ENCODE results near the gene TYW3. TPM values are rescaled to one million over a fixed set of nuclear protein-coding genes. Genes with fewer than 3 reads are reported as not detected.
"Not testable (repeated sequence)": the region's sequence is repeated elsewhere in the genome, so short reads cannot be mapped to it uniquely, and the experiment has no call there.

Gene TYW3
- total and polyA plus RNA-seq, 12 donors, result 9.7 to 50.2 (median 22.4) TPM

DNA sequence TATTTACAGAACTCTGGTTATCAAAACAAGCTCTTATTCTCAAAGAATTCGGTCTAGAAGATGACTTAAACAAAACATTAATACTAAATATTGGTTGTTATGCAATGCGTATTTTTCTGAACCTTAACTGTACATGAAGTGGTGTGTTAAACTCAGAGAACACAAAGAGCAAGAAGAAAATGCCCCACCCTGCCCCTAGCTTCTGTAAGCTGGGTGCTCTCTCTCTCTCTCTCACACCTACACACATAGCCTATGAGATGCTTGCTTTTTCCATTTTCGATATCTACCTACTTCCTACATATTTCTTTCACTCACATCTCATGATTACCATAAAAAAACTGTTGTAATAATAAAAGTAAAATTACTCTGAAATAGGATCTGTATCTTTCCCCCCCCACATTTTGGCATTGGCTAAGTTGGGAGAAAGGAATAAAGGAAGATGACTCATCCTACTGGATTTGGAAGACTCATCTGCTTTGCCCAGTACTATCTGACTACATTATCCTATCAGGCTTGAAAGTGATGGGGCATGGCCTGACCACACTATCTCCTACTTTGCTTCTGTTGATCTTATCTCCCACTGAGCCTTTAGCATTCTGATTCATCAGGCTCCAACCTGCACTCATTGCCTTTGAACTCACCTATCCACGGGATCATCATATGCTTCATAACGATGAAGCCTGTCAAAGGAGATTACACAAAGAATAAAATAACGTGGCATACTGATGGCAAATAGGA, 3.0 kb upstream of the TYW3 start:
- H3K4me1 ChIP-seq (replicated peaks in 1 of 2), result peaks cover 19 to 26% of the 10 kb centered on the region in 2 donors
- H3K36me3 ChIP-seq (replicated peaks in 1 of 2), result no peaks in the 10 kb centered on the region
- 63 to 76% (median 69%) methylated on average over 6 of the region's 6 CpGs for WGBS, 4 donors
- H3K4me3 ChIP-seq, result no peak overlapping the region
- no peaks in the 10 kb centered on the region for H3K27me3 ChIP-seq
- TF ChIP-seq, protein P1, sequence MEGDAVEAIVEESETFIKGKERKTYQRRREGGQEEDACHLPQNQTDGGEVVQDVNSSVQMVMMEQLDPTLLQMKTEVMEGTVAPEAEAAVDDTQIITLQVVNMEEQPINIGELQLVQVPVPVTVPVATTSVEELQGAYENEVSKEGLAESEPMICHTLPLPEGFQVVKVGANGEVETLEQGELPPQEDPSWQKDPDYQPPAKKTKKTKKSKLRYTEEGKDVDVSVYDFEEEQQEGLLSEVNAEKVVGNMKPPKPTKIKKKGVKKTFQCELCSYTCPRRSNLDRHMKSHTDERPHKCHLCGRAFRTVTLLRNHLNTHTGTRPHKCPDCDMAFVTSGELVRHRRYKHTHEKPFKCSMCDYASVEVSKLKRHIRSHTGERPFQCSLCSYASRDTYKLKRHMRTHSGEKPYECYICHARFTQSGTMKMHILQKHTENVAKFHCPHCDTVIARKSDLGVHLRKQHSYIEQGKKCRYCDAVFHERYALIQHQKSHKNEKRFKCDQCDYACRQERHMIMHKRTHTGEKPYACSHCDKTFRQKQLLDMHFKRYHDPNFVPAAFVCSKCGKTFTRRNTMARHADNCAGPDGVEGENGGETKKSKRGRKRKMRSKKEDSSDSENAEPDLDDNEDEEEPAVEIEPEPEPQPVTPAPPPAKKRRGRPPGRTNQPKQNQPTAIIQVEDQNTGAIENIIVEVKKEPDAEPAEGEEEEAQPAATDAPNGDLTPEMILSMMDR (IDR thresholded peaks at IDR 0.05), result no peak
- TF ChIP-seq POLR2A (IDR thresholded peaks at IDR 0.05), result peak in 1 of 2 donors; percentile 19
- intact Hi-C loops (cut with DNase I), result no loop called here
- peak in 3 of 7 donors; percentile 23 to 39 (median 24) for DNase-seq
- peaks cover 0 to 8% (median 0%) of the 10 kb centered on the region in 3 donors for H3K9me3 ChIP-seq (replicated peaks in 1 of 3)
- H3K27ac ChIP-seq, result no peak overlapping the region

DNA sequence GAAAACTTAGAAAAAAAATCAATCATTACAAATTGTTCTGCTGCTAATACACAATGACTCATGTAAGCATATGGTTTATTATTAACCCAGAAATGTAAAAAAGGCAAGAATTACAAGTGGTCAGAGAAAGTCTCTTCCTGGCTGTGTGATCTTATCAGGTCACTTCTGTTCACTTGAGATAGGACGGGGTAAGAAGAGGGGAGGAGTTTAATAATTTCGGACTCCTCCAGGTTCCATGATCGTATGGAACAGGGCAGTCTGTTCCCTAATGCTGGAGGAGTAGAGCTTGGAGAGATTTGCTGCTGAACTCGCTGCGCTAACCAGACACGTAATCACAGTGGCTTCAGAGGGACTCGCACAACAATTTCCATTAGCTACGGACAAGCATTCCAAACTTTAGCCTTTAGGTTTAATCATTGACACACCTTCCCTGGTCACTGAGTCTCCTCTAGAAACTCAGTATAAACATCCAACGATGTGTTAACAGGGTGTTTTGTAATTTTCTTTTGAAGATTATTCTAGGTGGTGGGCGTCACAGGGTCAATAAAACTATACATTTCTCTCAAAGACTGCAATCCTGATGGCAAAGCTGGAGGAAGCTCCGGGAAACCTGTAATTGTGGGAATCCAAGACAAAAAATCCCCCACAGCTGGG, 1.4 kb upstream of the TYW3 start:
- TF ChIP-seq POLR2A (IDR thresholded peaks at IDR 0.05), result no peak
- intact Hi-C loops (cut with DNase I), result no loop called here
- no peak overlapping the region for H3K27ac ChIP-seq
- WGBS, 4 donors, result 80 to 89% (median 87%) methylated on average over 11 of the region's 11 CpGs
- H3K9me3 ChIP-seq (replicated peaks in 1 of 3), result no peaks in the 10 kb centered on the region
- no peak overlapping the region for H3K4me3 ChIP-seq
- no peak for DNase-seq
- H3K4me1 ChIP-seq (replicated peaks in 1 of 2), result peaks cover 19 to 26% of the 10 kb centered on the region in 2 donors
- H3K36me3 ChIP-seq (replicated peaks in 1 of 2), result no peaks in the 10 kb centered on the region
- no peaks in the 10 kb centered on the region for H3K27me3 ChIP-seq

DNA sequence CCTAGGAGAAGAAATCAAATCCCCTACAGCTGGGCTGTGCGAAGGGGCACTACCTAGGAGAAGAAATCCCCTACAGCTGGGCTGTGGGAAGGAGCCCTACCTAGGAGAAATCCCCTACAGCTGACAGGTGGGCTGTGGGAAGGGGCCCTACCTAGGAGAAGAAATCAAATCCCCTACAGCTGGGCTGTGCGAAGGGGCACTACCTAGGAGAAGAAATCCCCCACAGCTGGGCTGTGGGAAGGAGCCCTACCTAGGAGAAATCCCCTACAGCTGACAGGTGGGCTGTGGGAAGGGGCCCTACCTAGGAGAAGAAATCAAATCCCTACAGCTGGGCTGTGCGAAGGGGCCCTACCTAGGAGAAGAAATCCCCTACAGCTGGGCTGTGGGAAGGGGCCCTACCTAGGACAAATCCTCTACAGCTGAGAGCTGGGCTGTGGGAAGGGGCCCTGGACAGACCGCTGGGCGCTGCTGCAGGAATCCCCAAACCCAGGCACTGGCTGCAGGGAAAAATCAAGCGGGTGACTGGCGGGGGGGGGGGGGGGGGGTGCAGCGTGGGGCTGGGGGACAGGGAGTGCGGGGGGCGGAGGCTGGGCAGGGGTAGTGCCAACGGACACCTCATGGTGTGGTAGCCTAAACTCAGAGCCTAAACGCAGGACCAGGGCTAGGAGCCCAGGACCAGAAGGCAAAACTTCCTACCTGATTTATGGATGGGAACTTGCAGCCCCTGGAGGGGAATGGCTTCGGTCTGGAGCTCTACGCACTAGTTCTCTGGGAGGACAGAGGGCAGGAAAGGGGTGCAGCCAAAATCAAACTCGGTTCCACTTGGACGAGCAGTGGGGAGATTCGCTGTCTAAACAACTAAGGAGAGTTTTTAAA, 643 bp upstream of the TYW3 start:
- H3K27me3 ChIP-seq; H3K36me3 ChIP-seq (replicated peaks in 1 of 2); H3K9me3 ChIP-seq (replicated peaks in 1 of 3); intact Hi-C loops (cut with DNase I): not testable (repeated sequence)
- Histone ChIP-seq H3K4me3 (peak overlapping the region in 3 of 4 donors; percentile 31 to 76 (median 66)), H3K27ac (peak overlapping the region in 3 of 5 donors; percentile 82 to 94 (median 93)), H3K4me1 (replicated peaks in 1 of 2) (peaks cover 19 to 26% of the 10 kb centered on the region in 2 donors)
- 13 to 24% (median 16%) methylated on average over 10 to 17 of the region's 17 CpGs for WGBS, 4 donors
- DNase-seq, result peak in 5 of 7 donors; percentile 1 to 35 (median 19)

DNA sequence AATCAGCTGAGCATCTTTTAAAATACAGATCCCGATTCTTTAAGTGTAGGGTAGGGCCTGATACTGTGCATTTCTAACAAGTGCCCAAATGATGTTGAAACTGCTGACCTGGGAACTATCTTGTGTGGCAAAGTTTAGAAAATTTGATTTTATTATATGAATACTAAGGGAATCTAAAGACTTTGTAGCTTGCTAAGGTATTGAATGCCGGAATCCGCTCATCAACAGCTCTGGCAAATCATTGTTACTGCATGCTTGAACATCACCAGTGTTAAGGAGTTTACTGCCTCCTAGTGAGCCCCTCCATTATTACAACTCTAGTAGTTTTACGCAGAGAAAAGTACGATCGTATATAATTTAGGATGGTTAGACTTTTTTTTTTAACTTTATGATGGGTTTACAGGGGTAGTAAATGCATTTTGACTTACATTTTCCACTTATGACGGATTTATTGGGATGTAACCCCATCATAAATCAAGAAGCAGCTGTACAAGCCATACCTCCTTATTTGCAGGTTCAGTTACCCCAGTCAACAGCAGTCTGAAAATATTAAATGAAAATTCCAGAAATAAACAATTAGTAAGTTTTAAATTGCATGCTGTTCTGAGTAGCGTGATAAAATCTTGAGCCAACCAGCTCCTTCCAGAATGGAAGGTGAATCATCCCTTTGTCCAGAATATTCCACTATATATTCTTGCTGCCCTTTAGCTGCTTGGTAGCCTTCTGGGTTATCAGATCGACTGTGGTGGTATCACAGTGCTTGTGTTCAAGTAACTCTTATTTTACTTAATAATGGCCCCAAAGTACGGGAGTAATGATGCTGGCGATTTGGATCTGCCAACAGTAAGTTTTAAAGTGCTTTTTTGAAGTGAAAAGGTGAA, 892 bp downstream of the TYW3 start:
- peak; percentile 24 to 59 (median 38) for DNase-seq
- WGBS, 4 donors, result 17 to 21% (median 19%) methylated on average over 11 of the region's 11 CpGs
- peak overlapping the region; percentile 30 to 76 (median 66) for H3K4me3 ChIP-seq
- H3K36me3 ChIP-seq (replicated peaks in 1 of 2), result peaks cover 0 to 14% of the 10 kb centered on the region in 2 donors
- no peaks in the 10 kb centered on the region for H3K27me3 ChIP-seq
- H3K4me1 ChIP-seq (replicated peaks in 1 of 2), result peaks cover 19 to 26% of the 10 kb centered on the region in 2 donors
- intact Hi-C loops (cut with DNase I), result no loop called here
- H3K9me3 ChIP-seq (replicated peaks in 1 of 3), result no peaks in the 10 kb centered on the region
- H3K27ac ChIP-seq, result peak overlapping the region in 4 of 5 donors; percentile 74 to 94 (median 88)
- TF ChIP-seq POLR2A (IDR thresholded peaks at IDR 0.05), result no peak
- TF ChIP-seq, protein P1 (IDR thresholded peaks at IDR 0.05), result peak; percentile 55 to 78 (median 64)
